Pancreas (tissue), 10 donors: ENCODE data around the gene EPB41L3. TPM values are rescaled to one million over a fixed set of nuclear protein-coding genes. Genes with fewer than 3 reads are reported as not detected.

Experiments
- ATAC-seq, 4 donors: fragments of 200-7000 bp; cut with Tn5 transposase; one replicate each; pipeline versions ENCODE4 v1.8.0 to v1.9.1; 2020; ENCODE audit warnings: mild to moderate bottlenecking in 4 of 4, moderate library complexity in 4 of 4
- DNase-seq, 6 donors: peaks; one replicate each; pipeline ENCODE4 v3.0.0-alpha.2; 2020
- FAIRE-seq: peaks from 2 replicates; lab custom pipeline; 2012; peaks lifted over from hg19 to GRCh38; lab: Jason Lieb, UNC
- H3K27ac ChIP-seq, 4 donors: fragments of 200-600 bp; sonication (generic); 1 replicate in 3 of 4; 2 replicates in 1 of 4; pipeline versions ENCODE4 v1.5.0 to v1.8.0; 2020
- H3K27me3 ChIP-seq, 4 donors: fragments of 200-600 bp; one replicate each; pipeline ENCODE4 v1.8.0; 2021
- H3K36me3 ChIP-seq, 3 donors: fragments of 200-600 bp; sonication (generic) in 1 of 3; one replicate each; pipeline versions ENCODE4 v1.5.0 to v1.8.0; 2020 to 2021
- H3K4me1 ChIP-seq, 3 donors: fragments of 200-600 bp; one replicate each; pipeline ENCODE4 v1.8.0; 2021
- H3K4me3 ChIP-seq, 4 donors: fragments of 200-600 bp; sonication (generic) in 2 of 4; one replicate each; pipeline versions ENCODE4 v1.5.0 to v1.8.0; 2020 to 2021
- H3K9me3 ChIP-seq, 4 donors: fragments of 200-600 bp; one replicate each; pipeline ENCODE4 v1.8.0; 2021
- WGBS, 2 donors: extraction: QIAGEN DNeasy Blood & Tissue Kit; methylation state at CpG; one replicate each; pipeline ENCODE4 v1.1.7; 2013; 5-methylcytosine and 5-hydroxymethylcytosine counted together
- intact Hi-C, 3 donors: fragments of 100-400 bp; cut with DNase I; formaldehyde crosslinking; loops; one replicate each; pipeline versions ENCODE4 v1.11.1 to v1.14.2; 2022
- polyA plus RNA-seq, 2 donors: library from polyadenylated mRNA; stranded (reverse); fragments of 200-250 nt; gene quantifications; one replicate each; pipeline ENCODE4 v1.2.3, GENCODE V29; 2013
- total RNA-seq, 6 donors: library from RNA; stranded (reverse); fragmentation: NEBNext Ultra II Directional in 4 of 6; extraction: Animal tissue kit (Norgen Biotek cat#: 25700) in 4 of 6; gene quantifications; one replicate each; pipeline versions ENCODE4 v1.2.1 to v1.2.4, GENCODE V29; 2021 to 2023
- TF ChIP-seq, protein P1 (sequence below), 4 donors: fragments of 200-600 bp; sonication (generic) in 3 of 4; IDR thresholded peaks; one replicate each; pipeline versions ENCODE4 v1.5.0 to v1.8.0; 2021; ENCODE audit warnings: antibody characterized with exemption in 4 of 4
- donor health status: healthy with polysubstance abuse.
- donor health status: DM: no; HTN: no; CAD: no; lungs with moderate emphysema.
- donor health status: DM: no; HTN: no; CAD: no.
- donor health status: control.
- donor health status: control.
- donor health status: Bipolar disorder and iron deficiency.
- donor health status: DM: yes; HTN: yes; CAD: no.
- donor health status: DM: no; HTN: no; CAD: no.
- donor health status: DM: no; HTN: no; CAD: no.
- donor health status: DM: yes; HTN: yes; CAD: no.

Gene EPB41L3
- total and polyA plus RNA-seq, 8 donors: 3.8 to 18.3 (median 11.1) TPM

- no peak for FAIRE-seq
Observed at GRCh38 chr18:5537860-5538259, 5.9 kb downstream of the EPB41L3 start.

GRCh38 chr18:5534845-5535244 lies 9.0 kb downstream of the EPB41L3 start:
- Histone ChIP-seq H3K27me3 (no peaks in the 10 kb centered on the region), H3K4me3 (no peak overlapping the region), H3K4me1 (no peaks in the 10 kb centered on the region), H3K9me3 (no peaks in the 10 kb centered on the region), H3K27ac (no peak overlapping the region), H3K36me3 (no peaks in the 10 kb centered on the region)
- intact Hi-C loops: no loop called here
- 84% methylated on average over 5 of the region's 5 CpGs for WGBS, 2 donors
- no peak for FAIRE-seq
- DNase-seq: no peak
- no peak for ATAC-seq
- TF ChIP-seq, protein P1, sequence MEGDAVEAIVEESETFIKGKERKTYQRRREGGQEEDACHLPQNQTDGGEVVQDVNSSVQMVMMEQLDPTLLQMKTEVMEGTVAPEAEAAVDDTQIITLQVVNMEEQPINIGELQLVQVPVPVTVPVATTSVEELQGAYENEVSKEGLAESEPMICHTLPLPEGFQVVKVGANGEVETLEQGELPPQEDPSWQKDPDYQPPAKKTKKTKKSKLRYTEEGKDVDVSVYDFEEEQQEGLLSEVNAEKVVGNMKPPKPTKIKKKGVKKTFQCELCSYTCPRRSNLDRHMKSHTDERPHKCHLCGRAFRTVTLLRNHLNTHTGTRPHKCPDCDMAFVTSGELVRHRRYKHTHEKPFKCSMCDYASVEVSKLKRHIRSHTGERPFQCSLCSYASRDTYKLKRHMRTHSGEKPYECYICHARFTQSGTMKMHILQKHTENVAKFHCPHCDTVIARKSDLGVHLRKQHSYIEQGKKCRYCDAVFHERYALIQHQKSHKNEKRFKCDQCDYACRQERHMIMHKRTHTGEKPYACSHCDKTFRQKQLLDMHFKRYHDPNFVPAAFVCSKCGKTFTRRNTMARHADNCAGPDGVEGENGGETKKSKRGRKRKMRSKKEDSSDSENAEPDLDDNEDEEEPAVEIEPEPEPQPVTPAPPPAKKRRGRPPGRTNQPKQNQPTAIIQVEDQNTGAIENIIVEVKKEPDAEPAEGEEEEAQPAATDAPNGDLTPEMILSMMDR (IDR thresholded peaks at IDR 0.05): no peak

More at GRCh38 chr18:5537860-5538259, 5.9 kb downstream of the EPB41L3 start:
- DNase-seq (no peak), ATAC-seq (no peak)
- Histone ChIP-seq H3K27me3 (no peaks in the 10 kb centered on the region), H3K9me3 (no peaks in the 10 kb centered on the region), H3K4me3 (no peak overlapping the region), H3K27ac (no peak overlapping the region), H3K4me1 (no peaks in the 10 kb centered on the region), H3K36me3 (no peaks in the 10 kb centered on the region)
- intact Hi-C loops: no loop called here
- 68 to 83% methylated on average over 2 of the region's 2 CpGs for WGBS, 2 donors
- TF ChIP-seq, protein P1 (IDR thresholded peaks at IDR 0.05): no peak

GRCh38 chr18:5532066-5532465 lies 11.7 kb downstream of the EPB41L3 start:
- Histone ChIP-seq H3K27me3 (no peaks in the 10 kb centered on the region), H3K4me1 (no peaks in the 10 kb centered on the region), H3K4me3 (no peak overlapping the region), H3K36me3 (no peaks in the 10 kb centered on the region), H3K9me3 (no peaks in the 10 kb centered on the region), H3K27ac (no peak overlapping the region)
- TF ChIP-seq, protein P1 (IDR thresholded peaks at IDR 0.05): no peak
- intact Hi-C loops: no loop called here
- FAIRE-seq (no peak), DNase-seq (no peak), ATAC-seq (no peak)
- 52 to 55% methylated on average over 3 of the region's 3 CpGs for WGBS, 2 donors

GRCh38 chr18:5530629-5531178 lies 13.1 kb downstream of the EPB41L3 start:
- no peaks in the 10 kb centered on the region for H3K27me3 ChIP-seq
- H3K4me1 ChIP-seq: no peaks in the 10 kb centered on the region
- H3K27ac ChIP-seq: no peak overlapping the region
- H3K9me3 ChIP-seq: no peaks in the 10 kb centered on the region
- FAIRE-seq (no peak), ATAC-seq (peak in 2 of 4 donors; percentile 51 to 75), DNase-seq (no peak)
- TF ChIP-seq, protein P1 (IDR thresholded peaks at IDR 0.05): no peak
- no peaks in the 10 kb centered on the region for H3K36me3 ChIP-seq
- WGBS, 2 donors: 66 to 73% methylated on average over 8 of the region's 8 CpGs
- no peak overlapping the region for H3K4me3 ChIP-seq
- intact Hi-C loops: no loop called here

DNA sequence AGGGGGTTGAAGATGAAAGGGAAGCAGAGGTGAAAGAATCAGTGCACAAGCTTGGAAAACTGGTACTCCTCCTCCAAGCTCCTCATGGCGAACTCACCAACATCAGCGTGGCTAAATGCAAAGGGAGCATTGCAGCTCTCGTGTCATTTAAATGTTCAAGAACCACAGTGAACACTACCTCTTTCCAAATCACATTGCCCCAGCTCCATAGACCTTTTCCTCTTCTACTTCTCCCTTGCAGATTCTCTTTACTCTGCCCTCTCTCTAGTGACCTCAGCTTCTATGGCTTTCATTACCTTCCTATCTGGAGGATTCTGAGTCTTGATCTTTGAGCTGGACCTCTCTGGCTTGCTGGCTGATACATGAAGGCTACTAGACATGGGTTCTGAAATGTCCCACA lies 14.3 kb downstream of the EPB41L3 start:
- TF ChIP-seq, protein P1 (IDR thresholded peaks at IDR 0.05): no peak
- intact Hi-C loops: no loop called here
- DNase-seq (no peak), ATAC-seq (no peak), FAIRE-seq (no peak)
- H3K27me3 ChIP-seq: no peaks in the 10 kb centered on the region
- WGBS, 2 donors: 81 to 88% methylated on average over 3 of the region's 3 CpGs
- no peaks in the 10 kb centered on the region for H3K9me3 ChIP-seq
- no peaks in the 10 kb centered on the region for H3K4me1 ChIP-seq
- H3K27ac ChIP-seq: no peak overlapping the region
- H3K4me3 ChIP-seq: no peak overlapping the region
- H3K36me3 ChIP-seq: no peaks in the 10 kb centered on the region
